H7 (cell line): ENCODE data around the gene LRRC9. TPM values are rescaled to one million over a fixed set of nuclear protein-coding genes. Genes with fewer than 3 reads are reported as not detected.
"Not testable (repeated sequence)": the region's sequence is repeated elsewhere in the genome, so short reads cannot be mapped to it uniquely, and the experiment has no call there.

Source experiments
- DNase-seq: peaks from one replicate; pipeline ENCODE4 v3.0.0; 2012
- H3K27me3 ChIP-seq: 2 replicates; pipeline ENCODE4 v1.6.0; 2011; ENCODE audit warnings: mild to moderate bottlenecking, low read length; ENCODE audit not compliant: control insufficient read depth, insufficient read depth
- H3K36me3 ChIP-seq: replicated peaks from 2 replicates; pipeline ENCODE4 v1.5.1; 2011; ENCODE audit warnings: low read length; ENCODE audit not compliant: control insufficient read depth, insufficient read depth
- H3K4me3 ChIP-seq: 2 replicates; pipeline ENCODE4 v1.5.1; 2011; ENCODE audit warnings: low read depth, mild to moderate bottlenecking, control low read depth, low read length, moderate library complexity; ENCODE audit not compliant: insufficient read depth
- total RNA-seq: library from RNA; depleted of rRNA; stranded (reverse); fragments of >200 nt; shearing (Covaris generic); gene quantifications from 2 replicates; pipeline ENCODE4 v1.2.3, GENCODE V29; 2014

The LRRC9 gene
- total RNA-seq, 1 experiment from 2014 or later: 0.38 TPM

DNA sequence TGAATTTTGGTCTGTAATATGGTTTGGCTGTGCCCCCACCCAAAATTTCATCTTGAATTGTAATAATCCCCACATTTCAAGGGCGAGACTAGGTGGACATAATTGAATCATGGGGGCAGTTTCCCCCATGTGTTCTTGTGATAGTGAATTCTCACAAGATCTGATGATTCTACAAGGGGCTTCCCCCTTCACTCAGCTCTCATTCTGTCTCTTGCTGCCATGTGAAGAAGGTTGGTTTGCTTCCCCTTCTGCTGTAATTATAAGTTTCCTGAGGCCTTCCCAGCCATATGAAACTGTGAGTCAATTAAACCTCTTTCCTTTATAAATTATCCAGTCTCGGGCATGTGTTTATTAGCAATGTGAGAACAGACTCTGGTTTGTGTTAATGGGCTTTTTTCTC is 5.9 kb downstream of the LRRC9 start:
- Histone ChIP-seq H3K4me3 (no peak overlapping the region), H3K27me3 (no peaks in the 10 kb centered on the region), H3K36me3 (no peaks in the 10 kb centered on the region)
- no peak for DNase-seq

DNA sequence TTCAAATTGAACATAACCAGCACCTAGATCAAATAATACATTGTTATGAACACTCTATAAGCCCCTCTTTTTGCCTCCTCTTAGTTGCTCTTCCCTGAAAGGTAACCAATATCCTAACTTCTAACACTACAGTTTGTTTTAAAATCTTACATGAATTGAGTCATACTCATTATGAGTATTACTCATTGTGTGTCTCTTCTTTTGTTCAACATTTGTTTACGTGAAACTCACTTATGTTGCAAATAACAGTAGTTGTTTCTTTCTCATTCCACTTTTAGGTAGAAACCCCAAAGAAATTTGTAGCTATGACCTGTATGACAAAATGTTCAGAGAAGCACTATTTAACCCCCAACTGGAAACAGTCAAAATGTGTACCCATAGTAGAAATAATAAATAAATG is 6.6 kb downstream of the LRRC9 start:
- DNase-seq: no peak
- H3K36me3 ChIP-seq: no peaks in the 10 kb centered on the region
- no peak overlapping the region for H3K4me3 ChIP-seq
- no peaks in the 10 kb centered on the region for H3K27me3 ChIP-seq

GRCh38 chr14:59931237-59931636 is 11.3 kb downstream of the LRRC9 start:
- DNase-seq: no peak

GRCh38 chr14:59936145-59936544 is 16.2 kb downstream of the LRRC9 start:
- Histone ChIP-seq H3K36me3 (no peaks in the 10 kb centered on the region), H3K27me3 (no peaks in the 10 kb centered on the region), H3K4me3 (no peak overlapping the region)
- no peak for DNase-seq

More at GRCh38 chr14:59931237-59931636, 11.3 kb downstream of the LRRC9 start:
- H3K4me3 ChIP-seq: no peak overlapping the region
- no peaks in the 10 kb centered on the region for H3K36me3 ChIP-seq
- no peaks in the 10 kb centered on the region for H3K27me3 ChIP-seq

DNA sequence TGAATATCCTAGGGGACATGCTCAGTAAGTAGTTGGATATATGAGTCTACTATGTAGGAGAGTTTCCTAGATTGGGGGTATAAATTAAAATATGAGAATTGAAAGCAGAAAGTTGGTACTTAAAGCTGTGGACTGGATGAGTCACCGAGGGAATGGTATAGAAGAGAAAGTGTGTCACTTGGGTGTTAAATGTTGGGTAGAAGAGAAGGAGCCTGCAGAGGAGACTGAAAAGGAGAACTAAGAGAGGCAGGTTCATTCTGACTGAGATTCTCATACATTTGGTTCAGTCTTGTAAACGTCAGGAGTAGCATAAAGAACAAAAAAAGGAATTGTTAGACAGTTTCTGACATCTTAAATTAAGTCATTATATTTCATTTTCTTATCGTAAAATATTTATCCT is 19.9 kb downstream of the LRRC9 start:
- no peak overlapping the region for H3K4me3 ChIP-seq
- no peak for DNase-seq
- no peaks in the 10 kb centered on the region for H3K36me3 ChIP-seq
- H3K27me3 ChIP-seq: no peaks in the 10 kb centered on the region

DNA sequence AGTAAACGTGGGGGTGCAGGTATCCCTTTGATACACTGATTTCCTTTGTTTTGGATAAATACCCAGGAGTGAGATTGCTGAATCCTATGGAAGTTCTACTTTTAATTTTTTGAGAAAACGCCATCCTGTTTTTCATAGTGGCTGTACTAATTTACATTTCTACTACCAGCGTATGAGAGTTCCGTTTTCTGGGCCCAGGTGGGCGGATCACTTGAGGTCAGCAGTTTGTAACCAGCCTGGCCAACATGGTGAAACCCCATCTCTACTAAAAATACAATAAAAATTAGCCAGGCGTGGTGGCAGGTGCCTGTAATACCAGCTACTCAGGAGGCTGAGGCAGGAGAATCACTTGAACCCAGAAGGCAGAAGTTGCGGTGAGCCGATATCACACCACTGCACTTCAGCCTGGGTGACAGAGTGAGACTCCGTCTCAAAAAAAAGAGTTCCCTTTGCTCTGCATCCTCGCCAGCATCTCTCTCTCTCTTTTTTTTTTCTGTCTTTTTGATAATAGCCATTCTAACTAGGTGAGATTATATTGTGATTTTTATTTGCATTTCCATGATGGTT is 22.4 kb downstream of the LRRC9 start:
- not testable (repeated sequence) for DNase-seq, H3K27me3 ChIP-seq, H3K36me3 ChIP-seq, H3K4me3 ChIP-seq

DNA sequence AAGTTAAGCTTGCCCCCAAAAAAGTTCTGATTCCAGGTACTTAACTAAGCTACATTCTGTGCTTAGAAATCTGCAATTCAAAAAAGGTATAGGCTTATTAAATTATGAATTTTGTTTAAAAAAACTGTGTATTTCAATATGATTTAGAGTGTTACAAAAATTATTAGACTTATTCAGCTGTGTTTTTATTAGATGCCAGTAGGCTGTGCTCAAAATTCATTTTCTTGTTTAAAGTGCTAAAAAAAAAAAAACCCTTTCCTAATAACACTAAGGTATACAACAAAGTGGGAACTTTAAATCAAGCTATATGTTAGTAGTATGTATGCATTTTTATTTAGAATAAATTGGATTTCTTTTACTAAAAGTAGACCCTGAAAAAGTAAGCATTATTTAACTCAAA is 25.0 kb downstream of the LRRC9 start:
- H3K36me3 ChIP-seq: no peaks in the 10 kb centered on the region

DNA sequence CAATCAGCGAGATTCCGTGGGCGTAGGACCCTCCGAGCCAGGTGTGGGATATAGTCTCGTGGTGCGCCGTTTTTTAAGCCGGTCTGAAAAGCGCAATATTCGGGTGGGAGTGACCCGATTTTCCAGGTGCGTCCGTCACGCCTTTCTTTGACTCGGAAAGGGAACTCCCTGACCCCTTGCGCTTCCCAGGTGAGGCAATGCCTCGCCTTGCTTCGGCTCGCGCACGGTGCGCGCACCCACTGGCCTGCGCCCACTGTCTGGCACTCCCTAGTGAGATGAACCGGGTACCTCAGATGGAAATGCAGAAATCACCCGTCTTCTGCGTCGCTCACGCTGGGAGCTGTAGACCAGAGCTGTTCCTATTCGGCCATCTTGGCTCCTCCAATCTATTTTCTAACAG is 32.2 kb downstream of the LRRC9 start:
- H3K27me3 ChIP-seq, H3K36me3 ChIP-seq, DNase-seq: not testable (repeated sequence)
- H3K4me3 ChIP-seq: peak overlapping the region; percentile 21

More for the DNA sequence above, 25.0 kb downstream of the LRRC9 start:
- Histone ChIP-seq H3K4me3 (no peak overlapping the region), H3K27me3 (no peaks in the 10 kb centered on the region)
- DNase-seq: no peak

DNA sequence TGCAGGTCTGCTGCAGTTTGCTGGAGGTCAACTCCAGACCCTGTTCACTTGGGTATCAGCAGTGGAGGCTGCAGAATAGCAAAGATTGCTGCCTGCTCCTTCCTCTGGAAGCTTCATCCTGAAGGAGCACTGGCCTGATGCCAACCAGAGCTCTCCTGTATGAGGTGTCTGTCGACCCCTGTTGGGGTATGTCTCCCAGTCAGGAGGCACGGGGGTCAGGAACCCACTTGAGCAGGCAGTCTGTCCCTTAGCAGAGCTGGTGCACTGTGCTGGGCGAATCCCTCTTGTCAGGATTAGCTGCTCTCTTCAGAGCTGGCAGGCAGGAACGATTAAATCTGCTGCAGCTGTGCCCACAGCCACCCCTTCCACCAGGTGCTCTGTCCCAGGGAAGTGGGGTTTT is 37.9 kb downstream of the LRRC9 start:
- not testable (repeated sequence) for H3K36me3 ChIP-seq, H3K4me3 ChIP-seq, H3K27me3 ChIP-seq, DNase-seq

GRCh38 chr14:59959668-59960067 is 39.7 kb downstream of the LRRC9 start:
- H3K27me3 ChIP-seq: no peaks in the 10 kb centered on the region
- DNase-seq: no peak
- H3K36me3 ChIP-seq: no peaks in the 10 kb centered on the region
- no peak overlapping the region for H3K4me3 ChIP-seq

DNA sequence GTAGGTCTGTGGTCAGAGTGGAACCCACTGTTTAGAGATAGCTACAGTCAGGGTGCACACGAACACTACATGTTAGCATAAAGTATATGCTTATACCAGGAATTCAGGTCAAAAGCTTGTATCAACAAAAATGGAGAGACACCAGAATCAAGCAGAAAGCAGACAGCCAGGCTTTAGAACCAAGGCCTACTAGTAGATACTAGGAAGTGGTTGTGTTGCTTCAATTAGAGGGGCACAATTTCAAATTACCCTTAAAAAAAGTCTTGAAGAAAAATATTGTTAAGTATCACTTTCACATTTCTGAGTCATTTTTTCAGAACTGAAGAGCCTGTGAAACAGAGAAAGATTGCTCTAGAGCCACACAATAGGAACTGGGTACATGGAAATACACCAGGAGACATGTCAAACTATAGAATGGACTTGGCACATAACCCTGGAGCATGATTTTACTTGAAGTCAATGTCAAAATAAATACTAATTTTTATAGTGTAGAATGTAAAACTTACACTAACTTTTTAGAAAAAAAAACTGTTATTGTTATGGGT is 41.6 kb downstream of the LRRC9 start:
- Histone ChIP-seq H3K4me3 (no peak overlapping the region), H3K36me3 (no peaks in the 10 kb centered on the region), H3K27me3 (no peaks in the 10 kb centered on the region)
- DNase-seq: no peak

DNA sequence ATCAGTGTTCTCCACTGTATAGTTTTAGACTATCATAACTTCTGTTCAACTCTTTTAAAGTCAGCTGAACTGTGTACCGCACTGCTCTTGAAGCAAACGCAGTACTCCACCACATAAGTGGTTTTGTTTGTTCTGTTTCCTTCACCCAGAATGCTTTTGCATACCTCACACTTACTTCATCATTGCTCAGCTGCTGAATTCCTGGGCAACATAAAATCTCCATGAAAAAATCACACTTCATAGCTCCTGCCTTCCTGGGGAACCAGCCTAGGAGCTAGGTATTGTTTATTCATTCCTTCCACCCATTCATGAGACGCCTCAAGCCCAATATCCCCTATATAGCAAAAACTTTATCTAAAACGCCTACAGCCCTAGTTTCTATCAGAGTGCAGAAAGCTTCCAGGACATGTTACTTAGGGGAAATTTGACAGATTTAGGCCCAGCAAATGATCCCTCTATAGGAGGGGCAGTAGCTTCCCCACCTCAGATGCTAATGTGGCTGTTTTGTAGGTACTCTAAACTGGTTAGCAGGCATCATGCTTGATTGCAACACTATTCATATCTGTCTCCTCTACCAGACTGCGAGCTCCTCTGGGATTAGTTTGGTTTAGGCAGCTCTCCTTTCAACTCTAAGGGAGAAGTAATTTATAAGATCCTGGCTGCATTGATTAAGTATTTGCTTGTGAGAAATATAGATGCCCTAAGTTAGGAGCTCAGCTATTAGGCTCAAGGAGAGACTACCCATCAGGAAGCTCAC is 44.5 kb downstream of the LRRC9 start:
- H3K36me3 ChIP-seq: no peaks in the 10 kb centered on the region
- no peaks in the 10 kb centered on the region for H3K27me3 ChIP-seq
- no peak overlapping the region for H3K4me3 ChIP-seq
- DNase-seq: no peak

DNA sequence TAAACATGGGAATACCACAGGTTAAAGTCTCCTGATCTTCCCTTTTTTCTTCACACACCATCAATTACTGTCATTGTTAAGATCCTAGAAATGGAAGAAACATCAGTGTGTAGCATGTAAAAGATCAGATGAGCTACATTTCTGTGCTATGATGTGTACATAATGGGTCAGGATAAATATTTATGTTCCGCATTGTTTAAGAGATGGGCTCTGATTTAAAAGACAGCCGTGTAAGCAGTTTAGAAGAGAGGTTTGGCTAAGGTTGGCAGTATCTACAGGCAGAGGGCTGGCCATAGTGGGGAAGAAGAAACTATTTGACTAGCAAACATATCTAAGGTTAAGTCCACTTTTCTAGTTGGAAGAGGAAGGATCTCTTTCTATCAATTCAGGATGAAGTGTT is 49.4 kb downstream of the LRRC9 start:
- Histone ChIP-seq H3K27me3 (no peaks in the 10 kb centered on the region), H3K36me3 (no peaks in the 10 kb centered on the region), H3K4me3 (no peak overlapping the region)
- no peak for DNase-seq

DNA sequence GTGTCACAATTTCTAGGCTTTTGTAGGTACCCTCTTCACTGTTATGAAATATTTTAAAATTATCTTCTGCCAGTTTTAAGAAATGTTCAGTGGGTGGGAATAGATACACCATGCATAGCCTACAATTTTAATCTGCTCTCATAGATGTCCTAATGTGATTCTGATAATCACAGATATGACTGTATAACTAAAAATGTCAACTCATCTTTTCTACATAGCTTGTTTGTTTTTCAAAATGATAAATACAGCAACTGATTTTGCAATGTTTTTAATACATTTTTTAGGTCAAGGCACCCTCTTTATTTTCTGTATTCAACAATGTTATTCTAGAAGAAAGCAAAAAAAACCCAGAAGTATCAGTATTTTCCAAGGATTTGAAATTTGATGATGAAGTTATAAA is 61.6 kb downstream of the LRRC9 start:
- Histone ChIP-seq H3K27me3 (no peaks in the 10 kb centered on the region), H3K36me3 (no peaks in the 10 kb centered on the region), H3K4me3 (no peak overlapping the region)
- no peak for DNase-seq

DNA sequence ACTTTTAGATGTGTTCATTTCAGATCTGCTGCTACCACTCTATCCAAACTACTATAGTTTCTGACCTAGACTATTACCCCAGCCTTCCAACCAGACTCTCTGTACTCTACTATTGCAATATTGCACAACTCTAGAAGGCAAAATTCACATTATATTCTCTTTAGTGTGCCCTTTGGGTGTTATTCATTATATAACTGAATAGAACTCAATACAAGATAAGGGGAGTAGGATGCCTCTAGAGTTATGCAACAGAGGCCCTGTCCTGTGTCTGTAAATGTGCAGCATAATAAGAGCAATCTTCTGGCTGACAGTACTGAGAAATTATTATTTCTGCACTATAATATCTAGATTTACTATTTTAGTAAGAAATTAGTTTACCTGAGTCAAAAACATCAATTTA is 63.1 kb downstream of the LRRC9 start:
- no peak for DNase-seq
- H3K4me3 ChIP-seq: no peak overlapping the region
- H3K36me3 ChIP-seq: no peaks in the 10 kb centered on the region
- H3K27me3 ChIP-seq: no peaks in the 10 kb centered on the region
